Fibroblast of lung (primary cell): ENCODE data around the gene MID1. TPM values are rescaled to one million over a fixed set of nuclear protein-coding genes. Genes with fewer than 3 reads are reported as not detected.

ENCODE experiments used
- DNase-seq, 2 donors: peaks; one replicate each; pipeline versions ENCODE4 v3.0.0 to v3.0.0-alpha.2; 2010; ENCODE audit warnings: low read depth in 2 of 2
- H2AFZ ChIP-seq: 2 replicates; pipeline ENCODE4 v1.5.1; 2012; ENCODE audit warnings: low read length, control low read depth, inconsistent platforms
- H3K27ac ChIP-seq: 2 replicates; pipeline ENCODE4 v1.5.1; 2011; ENCODE audit warnings: low read length, control low read depth; ENCODE audit not compliant: insufficient read depth
- H3K27me3 ChIP-seq: 2 replicates; pipeline ENCODE4 v1.5.1; 2011; ENCODE audit warnings: mild to moderate bottlenecking, low read length; ENCODE audit not compliant: control insufficient read depth, insufficient read depth
- H3K36me3 ChIP-seq: 2 replicates; pipeline ENCODE4 v1.5.1; 2011; ENCODE audit warnings: low read length; ENCODE audit not compliant: control insufficient read depth, insufficient read depth
- H3K4me1 ChIP-seq: 2 replicates; pipeline ENCODE4 v1.5.1; 2011; ENCODE audit warnings: low read length; ENCODE audit not compliant: control insufficient read depth, insufficient read depth; ENCODE audit errors: extremely low read depth
- H3K4me2 ChIP-seq: 2 replicates; pipeline ENCODE4 v1.5.1; 2011; ENCODE audit warnings: low read length, control low read depth; ENCODE audit not compliant: insufficient read depth; ENCODE audit errors: extremely low read depth
- H3K4me3 ChIP-seq, 4 experiments: fragments of 200-600 bp in 1 of 4; sonication (generic) in 1 of 4; replicated peaks in 1 of 4; 2 replicates each; pipeline ENCODE4 v1.5.1; 2011 to 2016; ENCODE audit warnings: low read length in 4 of 4, low read depth in 3 of 4, mild to moderate bottlenecking in 3 of 4, control low read depth in 2 of 4, inconsistent platforms in 1 of 4, mixed read lengths in 1 of 4; ENCODE audit not compliant: insufficient read depth in 1 of 4; ENCODE audit errors: control extremely low read depth in 1 of 4
- H3K79me2 ChIP-seq: 2 replicates; pipeline ENCODE4 v1.5.1; 2012; ENCODE audit warnings: mild to moderate bottlenecking, low read length, inconsistent platforms; ENCODE audit not compliant: control insufficient read depth, insufficient read depth
- H3K9ac ChIP-seq: 2 replicates; pipeline ENCODE4 v1.5.1; 2011; ENCODE audit warnings: mild to moderate bottlenecking, low read length, control low read depth; ENCODE audit not compliant: insufficient read depth
- H3K9me3 ChIP-seq: 2 replicates; pipeline ENCODE4 v1.5.1; 2012; ENCODE audit warnings: low read depth, low read length; ENCODE audit not compliant: control insufficient read depth, insufficient read depth
- H4K20me1 ChIP-seq: 2 replicates; pipeline ENCODE4 v1.5.1; 2011; ENCODE audit warnings: low read length; ENCODE audit not compliant: control insufficient read depth, insufficient read depth; ENCODE audit errors: extremely low read depth
- CTCF ChIP-seq, 2 donors: IDR thresholded peaks in 1 of 2; conservative IDR thresholded peaks in 1 of 2; 1 replicate in 1 of 2; 2 replicates in 1 of 2; pipeline ENCODE4 v1.5.1; 2011 to 2012; ENCODE audit warnings: low read length in 2 of 2, control low read depth in 1 of 2, inconsistent platforms in 1 of 2, low read depth in 1 of 2, mild to moderate bottlenecking in 1 of 2
- EZH2 ChIP-seq: IDR thresholded peaks from 2 replicates; pipeline ENCODE4 v1.5.1; 2012; ENCODE audit warnings: low read length, control low read depth, mild to moderate bottlenecking; ENCODE audit errors: missing control alignments
- polyA plus RNA-seq, 2 donors: library from polyadenylated mRNA; depleted of rRNA in 1 of 2; stranded (reverse) in 1 of 2; unstranded in 1 of 2; fragments of >200 nt; gene quantifications; 2 replicates each; pipeline ENCODE4 v1.2.1, GENCODE V29; 2011 to 2012; ENCODE audit warnings: missing spikeins in 1 of 2
- total RNA-seq: library from RNA; depleted of rRNA; stranded (reverse); fragments of >200 nt; gene quantifications from 2 replicates; pipeline ENCODE4 v1.2.1, GENCODE V29; 2014

Gene MID1
- total and polyA plus RNA-seq, 2 donors (not counting 1 experiment from before 2014, with no cell fraction given): 20.3 to 27.7 TPM

- peak; percentile 25 to 72 for DNase-seq
- Histone ChIP-seq H3K79me2 (no peaks in the 10 kb centered on the region), H3K27ac (no peak overlapping the region), H3K4me1 (peaks cover 8% of the 10 kb centered on the region), H4K20me1 (no peaks in the 10 kb centered on the region), H3K9me3 (no peaks in the 10 kb centered on the region), H3K27me3 (no peaks in the 10 kb centered on the region), H3K9ac (no peak overlapping the region), H3K4me3 (no peak overlapping the region), H3K4me2 (no peak overlapping the region), H3K36me3 (no peaks in the 10 kb centered on the region), H2AFZ (no peak overlapping the region)
- TF ChIP-seq EZH2 (no peak), CTCF (conservative IDR thresholded peaks at IDR 0.05 in 1 of 2, IDR thresholded peaks at IDR 0.05 in 1 of 2; ENCODE audit: low read depth in 1 of 2, low read length in 2 of 2) (no peak)
Observed at GRCh38 chrX:10447564-10448214, 172.7 kb downstream of the MID1 start.

GRCh38 chrX:10444204-10444603, 176.2 kb downstream of the MID1 start:
- no peak for DNase-seq
- Histone ChIP-seq H3K27me3 (no peaks in the 10 kb centered on the region), H3K9me3 (no peaks in the 10 kb centered on the region), H3K4me3 (no peak overlapping the region), H2AFZ (no peak overlapping the region), H4K20me1 (no peaks in the 10 kb centered on the region), H3K9ac (no peak overlapping the region), H3K27ac (no peak overlapping the region), H3K79me2 (no peaks in the 10 kb centered on the region), H3K4me1 (no peaks in the 10 kb centered on the region), H3K36me3 (no peaks in the 10 kb centered on the region), H3K4me2 (no peak overlapping the region)
- TF ChIP-seq CTCF (conservative IDR thresholded peaks at IDR 0.05 in 1 of 2, IDR thresholded peaks at IDR 0.05 in 1 of 2; ENCODE audit: low read depth in 1 of 2, low read length in 2 of 2) (no peak), EZH2 (no peak)

- TF ChIP-seq EZH2 (no peak), CTCF (conservative IDR thresholded peaks at IDR 0.05 in 1 of 2, IDR thresholded peaks at IDR 0.05 in 1 of 2; ENCODE audit: low read depth in 1 of 2, low read length in 2 of 2) (no peak)
- Histone ChIP-seq H2AFZ (no peak overlapping the region), H3K9me3 (no peaks in the 10 kb centered on the region), H4K20me1 (no peaks in the 10 kb centered on the region), H3K27ac (no peak overlapping the region), H3K27me3 (no peaks in the 10 kb centered on the region), H3K4me3 (no peak overlapping the region), H3K4me2 (no peak overlapping the region), H3K4me1 (no peaks in the 10 kb centered on the region), H3K79me2 (no peaks in the 10 kb centered on the region), H3K9ac (no peak overlapping the region), H3K36me3 (no peaks in the 10 kb centered on the region)
- no peak for DNase-seq
Observed at GRCh38 chrX:10441464-10441863, 178.9 kb downstream of the MID1 start.
